ENCODE measurements around the gene PSG4.

- TF ChIP-seq BRCA1 (IDR thresholded peaks at IDR 0.05; ENCODE audit: low read depth, low read length), result no peak
- TF ChIP-seq BCL11A (IDR thresholded peaks at IDR 0.05; ENCODE audit: low read depth in 2 of 2, low read length in 2 of 2), result no peak
- no peak for TF ChIP-seq PHF8 (conservative IDR thresholded peaks at IDR 0.05; ENCODE audit: low read depth, low read length)
- TF ChIP-seq KDM1A (IDR thresholded peaks at IDR 0.05; ENCODE audit: borderline replicate concordance, low read length), result no peak
- TF ChIP-seq CTCF (IDR thresholded peaks at IDR 0.05; ENCODE audit: control extremely low read depth in 1 of 3, insufficient read depth in 1 of 3, low read depth in 1 of 3, low read length in 3 of 3), result no peak
These were observed 2.6 kb upstream of the PSG4 start for GRCh38 chr19:43207991-43208390.
